GM12891 (cell line): ENCODE measurements around the gene IQCH.

Experiments used
- POLR2A ChIP-seq: IDR thresholded peaks from 2 replicates; pipeline ENCODE4 v1.6.1; 2011; ENCODE audit warnings: low read depth, low read length, control low read depth
- POLR2AphosphoS5 ChIP-seq: IDR thresholded peaks from 2 replicates; pipeline ENCODE4 v1.6.1; 2011; ENCODE audit warnings: low read depth, low read length, control low read depth
- POU2F2 ChIP-seq: IDR thresholded peaks from 2 replicates; pipeline ENCODE4 v1.6.1; 2011; ENCODE audit warnings: low read depth, mild to moderate bottlenecking, control low read depth, low read length, moderate library complexity

DNA sequence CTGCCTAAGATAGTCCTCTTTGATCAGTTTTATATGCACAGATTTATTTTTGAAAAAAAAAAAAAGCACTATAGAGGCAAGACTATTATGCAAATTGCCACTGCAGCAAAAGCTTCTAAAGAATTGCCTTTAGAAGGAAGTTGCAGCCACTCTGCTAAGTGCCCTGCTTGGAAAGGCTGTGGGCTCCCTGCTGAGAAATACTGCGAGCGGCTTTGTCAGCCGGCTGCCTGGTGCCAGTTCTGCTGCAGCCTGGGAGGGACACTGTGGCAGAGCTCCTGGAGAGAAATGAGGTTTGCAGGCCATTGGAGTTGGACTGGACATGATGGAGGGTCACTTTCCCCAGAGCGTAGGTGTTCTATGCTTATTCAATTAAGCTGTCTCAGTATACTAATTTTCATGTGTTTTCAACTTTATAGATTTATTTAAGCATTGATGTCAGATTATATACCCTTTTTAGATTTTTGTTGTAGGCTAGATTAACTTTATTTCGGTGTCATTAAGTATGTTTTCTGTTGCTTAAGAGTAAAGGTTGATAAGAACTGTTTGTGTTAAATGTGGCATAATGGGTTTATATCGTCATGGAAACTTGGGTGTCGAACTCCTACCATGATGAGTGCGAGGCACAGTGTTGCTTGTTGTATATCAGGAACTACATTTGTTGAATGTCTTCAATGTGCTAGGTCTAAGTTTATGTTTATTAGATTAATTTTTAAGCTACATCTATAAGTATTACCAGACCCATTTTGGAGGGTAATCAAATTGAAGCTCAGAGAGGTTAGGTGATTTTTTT is 294.5 kb downstream of the IQCH start:
- no peak for TF ChIP-seq POLR2A
- TF ChIP-seq POU2F2 = no peak
- no peak for TF ChIP-seq POLR2AphosphoS5
